Neural cell (in vitro differentiated cells): ENCODE results near the gene ZFPM1. TPM values are rescaled to one million over a fixed set of nuclear protein-coding genes. Genes with fewer than 3 reads are reported as not detected.

Experiments used
- H2AFZ ChIP-seq: fragments of 200-600, 300-800 bp; sonication (generic), shearing (Covaris generic); 2 replicates; pipeline ENCODE4 v1.6.0; 2014; ENCODE audit warnings: low read depth, mild to moderate bottlenecking, antibody characterized with exemption, low read length, moderate library complexity
- H3F3A ChIP-seq: fragments of 200-600 bp; shearing (Covaris generic); 2 replicates; pipeline ENCODE4 v1.6.1; 2016; ENCODE audit warnings: mild to moderate bottlenecking, moderate library complexity, mixed read lengths, antibody characterized with exemption, low read length; ENCODE audit not compliant: insufficient read depth, poor library complexity, severe bottlenecking
- H3K27ac ChIP-seq: fragments of 200-600, 300-800 bp; sonication (generic), shearing (Covaris generic); 2 replicates; pipeline ENCODE4 v1.5.1; 2014; ENCODE audit warnings: mild to moderate bottlenecking, low read length, moderate library complexity
- H3K27me3 ChIP-seq: fragments of 300-800, 200-600 bp; sonication (generic), shearing (Covaris generic); 2 replicates; pipeline ENCODE4 v1.6.0; 2014; ENCODE audit warnings: mild to moderate bottlenecking, low read depth, low read length, moderate library complexity; ENCODE audit not compliant: insufficient read depth
- H3K36me3 ChIP-seq: fragments of 300-800, 200-600 bp; sonication (generic), shearing (Covaris generic); 2 replicates; pipeline ENCODE4 v1.5.1; 2014; ENCODE audit warnings: mild to moderate bottlenecking, antibody characterized with exemption, low read length, moderate library complexity; ENCODE audit not compliant: insufficient read depth
- H3K4me2 ChIP-seq: fragments of 300-800, 200-600 bp; sonication (generic), shearing (Covaris generic); 2 replicates; pipeline ENCODE4 v1.6.0; 2014; ENCODE audit warnings: mild to moderate bottlenecking, low read length
- H3K4me3 ChIP-seq: fragments of 300-800, 200-600 bp; sonication (generic), shearing (Covaris generic); 2 replicates; pipeline ENCODE4 v1.5.1; 2014; ENCODE audit warnings: mild to moderate bottlenecking, low read length, moderate library complexity
- H3K79me2 ChIP-seq: fragments of 200-600 bp; shearing (Covaris generic); replicated peaks from 2 replicates; pipeline ENCODE4 v1.6.0; 2014; ENCODE audit warnings: mild to moderate bottlenecking, low read length, moderate library complexity; ENCODE audit not compliant: insufficient read depth
- H3K9ac ChIP-seq: fragments of 300-800, 200-600 bp; sonication (generic), shearing (Covaris generic); 2 replicates; pipeline ENCODE4 v1.6.1; 2016; ENCODE audit warnings: mild to moderate bottlenecking, low read length, mixed read lengths
- H3K9me2 ChIP-seq: fragments of 200-600 bp; shearing (Covaris generic); 2 replicates; pipeline ENCODE4 v1.6.1; 2016; ENCODE audit warnings: mild to moderate bottlenecking, low read length, mixed read lengths; ENCODE audit not compliant: insufficient read depth
- H3K9me3 ChIP-seq: fragments of 200-600, 300-800 bp; sonication (generic), shearing (Covaris generic); 2 replicates; pipeline ENCODE4 v1.6.1; 2016; ENCODE audit warnings: mild to moderate bottlenecking, mixed run types, low read length, moderate library complexity, mixed read lengths
- H4K20me1 ChIP-seq: fragments of 200-600 bp; shearing (Covaris generic); 2 replicates; pipeline ENCODE4 v1.6.1; 2016; ENCODE audit warnings: mild to moderate bottlenecking, mixed run types; ENCODE audit not compliant: insufficient read depth
- CTCF ChIP-seq: fragments of 450-650 bp; IDR thresholded peaks from 2 replicates; pipeline ENCODE4 v1.5.1; 2014; ENCODE audit warnings: antibody characterized with exemption, mild to moderate bottlenecking, moderate library complexity; ENCODE audit not compliant: poor library complexity, severe bottlenecking
- EP300 ChIP-seq: fragments of 450-650 bp; conservative IDR thresholded peaks from 2 replicates; pipeline ENCODE4 v1.6.1; 2014; ENCODE audit warnings: antibody characterized with exemption, mild to moderate bottlenecking, moderate library complexity; ENCODE audit not compliant: poor library complexity, severe bottlenecking
- EZH2 ChIP-seq: fragments of 200-600, 300-800 bp; shearing (Covaris generic), sonication (generic); IDR thresholded peaks from 2 replicates; pipeline ENCODE4 v1.6.1; 2014; ENCODE audit warnings: antibody characterized with exemption, low read length, borderline replicate concordance, mild to moderate bottlenecking; ENCODE audit not compliant: insufficient read depth, poor library complexity, severe bottlenecking
- MXI1 ChIP-seq: fragments of 450-650 bp; conservative IDR thresholded peaks from 2 replicates; pipeline ENCODE4 v1.6.1; 2014; ENCODE audit warnings: antibody characterized with exemption, mild to moderate bottlenecking; ENCODE audit not compliant: poor library complexity, severe bottlenecking
- POLR2AphosphoS5 ChIP-seq: IDR thresholded peaks from 2 replicates; pipeline ENCODE4 v1.6.1; 2012
- RAD21 ChIP-seq: fragments of 450-650 bp; conservative IDR thresholded peaks from 2 replicates; pipeline ENCODE4 v1.6.1; 2014; ENCODE audit warnings: antibody characterized with exemption, mild to moderate bottlenecking, moderate library complexity
- SMC3 ChIP-seq: fragments of 450-650 bp; conservative IDR thresholded peaks from 2 replicates; pipeline ENCODE4 v1.6.1; 2014; ENCODE audit warnings: antibody characterized with exemption, mild to moderate bottlenecking, moderate library complexity; ENCODE audit not compliant: poor library complexity
- TAF1 ChIP-seq: IDR thresholded peaks from 2 replicates; pipeline ENCODE4 v1.6.1; 2012; ENCODE audit warnings: low read depth
- polyA plus RNA-seq: library from polyadenylated mRNA; depleted of rRNA; stranded (reverse); fragments of >200 nt; gene quantifications from 2 replicates; pipeline ENCODE4 v1.2.3, GENCODE V29; 2014
- TF ChIP-seq, protein P1 (sequence below): IDR thresholded peaks from 2 replicates; pipeline ENCODE4 v1.6.1; 2012; ENCODE audit warnings: borderline replicate concordance

The ZFPM1 gene
- polyA plus RNA-seq, 1 donor from 2014 or later, result 0.41 TPM

GRCh38 chr16:88536971-88537751 is 84.1 kb downstream of the ZFPM1 start:
- Histone ChIP-seq H3K9ac (no peak overlapping the region), H3K9me3 (no peaks in the 10 kb centered on the region), H4K20me1 (no peaks in the 10 kb centered on the region), H3K79me2 (no peaks in the 10 kb centered on the region), H3K9me2 (no peaks in the 10 kb centered on the region), H2AFZ (no peak overlapping the region), H3K27ac (no peak overlapping the region), H3K4me3 (no peak overlapping the region), H3K36me3 (no peaks in the 10 kb centered on the region), H3F3A (no peaks in the 10 kb centered on the region), H3K4me2 (no peak overlapping the region), H3K27me3 (no peaks in the 10 kb centered on the region)
- TF ChIP-seq TAF1, result no peak
- TF ChIP-seq, protein P1, sequence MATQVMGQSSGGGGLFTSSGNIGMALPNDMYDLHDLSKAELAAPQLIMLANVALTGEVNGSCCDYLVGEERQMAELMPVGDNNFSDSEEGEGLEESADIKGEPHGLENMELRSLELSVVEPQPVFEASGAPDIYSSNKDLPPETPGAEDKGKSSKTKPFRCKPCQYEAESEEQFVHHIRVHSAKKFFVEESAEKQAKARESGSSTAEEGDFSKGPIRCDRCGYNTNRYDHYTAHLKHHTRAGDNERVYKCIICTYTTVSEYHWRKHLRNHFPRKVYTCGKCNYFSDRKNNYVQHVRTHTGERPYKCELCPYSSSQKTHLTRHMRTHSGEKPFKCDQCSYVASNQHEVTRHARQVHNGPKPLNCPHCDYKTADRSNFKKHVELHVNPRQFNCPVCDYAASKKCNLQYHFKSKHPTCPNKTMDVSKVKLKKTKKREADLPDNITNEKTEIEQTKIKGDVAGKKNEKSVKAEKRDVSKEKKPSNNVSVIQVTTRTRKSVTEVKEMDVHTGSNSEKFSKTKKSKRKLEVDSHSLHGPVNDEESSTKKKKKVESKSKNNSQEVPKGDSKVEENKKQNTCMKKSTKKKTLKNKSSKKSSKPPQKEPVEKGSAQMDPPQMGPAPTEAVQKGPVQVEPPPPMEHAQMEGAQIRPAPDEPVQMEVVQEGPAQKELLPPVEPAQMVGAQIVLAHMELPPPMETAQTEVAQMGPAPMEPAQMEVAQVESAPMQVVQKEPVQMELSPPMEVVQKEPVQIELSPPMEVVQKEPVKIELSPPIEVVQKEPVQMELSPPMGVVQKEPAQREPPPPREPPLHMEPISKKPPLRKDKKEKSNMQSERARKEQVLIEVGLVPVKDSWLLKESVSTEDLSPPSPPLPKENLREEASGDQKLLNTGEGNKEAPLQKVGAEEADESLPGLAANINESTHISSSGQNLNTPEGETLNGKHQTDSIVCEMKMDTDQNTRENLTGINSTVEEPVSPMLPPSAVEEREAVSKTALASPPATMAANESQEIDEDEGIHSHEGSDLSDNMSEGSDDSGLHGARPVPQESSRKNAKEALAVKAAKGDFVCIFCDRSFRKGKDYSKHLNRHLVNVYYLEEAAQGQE, result no peak
- TF ChIP-seq RAD21, result no peak
- no peak for TF ChIP-seq POLR2AphosphoS5
- TF ChIP-seq EZH2, result no peak
- no peak for TF ChIP-seq MXI1
- TF ChIP-seq SMC3, result no peak

GRCh38 chr16:88537859-88538258 is 84.8 kb downstream of the ZFPM1 start:
- Histone ChIP-seq H3F3A (no peaks in the 10 kb centered on the region), H3K27me3 (no peaks in the 10 kb centered on the region), H3K4me2 (no peak overlapping the region)

More at GRCh38 chr16:88537859-88538258, 84.8 kb downstream of the ZFPM1 start:
- no peaks in the 10 kb centered on the region for H3K36me3 ChIP-seq
- no peak overlapping the region for H3K27ac ChIP-seq
- H4K20me1 ChIP-seq, result no peaks in the 10 kb centered on the region
- TF ChIP-seq SMC3, result no peak
- TF ChIP-seq EP300, result no peak
- no peak for TF ChIP-seq POLR2AphosphoS5
- no peak for TF ChIP-seq MXI1
- TF ChIP-seq TAF1, result no peak
- TF ChIP-seq RAD21, result no peak
- TF ChIP-seq CTCF, result no peak
- TF ChIP-seq EZH2, result no peak
- TF ChIP-seq, protein P1, result no peak
- no peak overlapping the region for H3K4me3 ChIP-seq
- H3K9ac ChIP-seq, result no peak overlapping the region
- H2AFZ ChIP-seq, result no peak overlapping the region
- H3K9me3 ChIP-seq, result no peaks in the 10 kb centered on the region
- no peaks in the 10 kb centered on the region for H3K79me2 ChIP-seq
- H3K9me2 ChIP-seq, result no peaks in the 10 kb centered on the region
